ENCODE measurements around the gene VOPP1.

The VOPP1 gene

GRCh38 chr7:55554038-55554437, 18.3 kb downstream of the VOPP1 start:
- H3K4me3 ChIP-seq (ENCODE audit: low read length), result no peak overlapping the region
- peaks cover 16% of the 10 kb centered on the region; the same call in 1 of the 2 replicates for H4K20me1 ChIP-seq (ENCODE audit: control insufficient read depth, insufficient read depth, low read depth, low read length)
- H3K27me3 ChIP-seq (ENCODE audit: control insufficient read depth, low read length), result no peaks in the 10 kb centered on the region
- no peak overlapping the region for H3K4me2 ChIP-seq (ENCODE audit: low read length)
- peaks cover 29% of the 10 kb centered on the region for H3K36me3 ChIP-seq (ENCODE audit: control insufficient read depth, low read length)
- no peaks in the 10 kb centered on the region for H3K9me3 ChIP-seq (ENCODE audit: control insufficient read depth, insufficient read depth, low read length)
- no peaks in the 10 kb centered on the region for H3K9me2 ChIP-seq (replicated peaks; ENCODE audit: control insufficient read depth, low read length)
- H3K79me2 ChIP-seq (ENCODE audit: control insufficient read depth, low read length), result peaks cover 100% of the 10 kb centered on the region
- peaks cover 16% of the 10 kb centered on the region for H3F3A ChIP-seq (ENCODE audit: control insufficient read depth, insufficient read depth)
- peaks cover 85% of the 10 kb centered on the region for H3K4me1 ChIP-seq (ENCODE audit: control insufficient read depth, low read length)
- no peak overlapping the region for H3K27ac ChIP-seq (ENCODE audit: low read depth, low read length)
- TF ChIP-seq CTCF (IDR thresholded peaks at IDR 0.05; ENCODE audit: low read depth, low read length, poor library complexity, severe bottlenecking) (no peak), EZH2phosphoT487 (IDR thresholded peaks at IDR 0.05; ENCODE audit: borderline replicate concordance, low read length) (no peak)

- Histone ChIP-seq H3K9me2 (replicated peaks; ENCODE audit: control insufficient read depth, low read length) (no peaks in the 10 kb centered on the region), H3K27ac (ENCODE audit: low read depth, low read length) (no peak overlapping the region), H3K36me3 (ENCODE audit: control insufficient read depth, low read length) (peaks cover 33% of the 10 kb centered on the region), H3K79me2 (ENCODE audit: control insufficient read depth, low read length) (peaks cover 100% of the 10 kb centered on the region), H3F3A (ENCODE audit: control insufficient read depth, insufficient read depth) (peaks cover 7% of the 10 kb centered on the region), H3K27me3 (ENCODE audit: control insufficient read depth, low read length) (no peaks in the 10 kb centered on the region), H4K20me1 (ENCODE audit: control insufficient read depth, insufficient read depth, low read depth, low read length) (peaks cover 10% of the 10 kb centered on the region; the same call in 1 of the 2 replicates), H3K4me1 (ENCODE audit: control insufficient read depth, low read length) (peaks cover 84% of the 10 kb centered on the region), H3K9me3 (ENCODE audit: control insufficient read depth, insufficient read depth, low read length) (no peaks in the 10 kb centered on the region), H3K4me2 (ENCODE audit: low read length) (no peak overlapping the region), H3K4me3 (ENCODE audit: low read length) (no peak overlapping the region)
- TF ChIP-seq CTCF (IDR thresholded peaks at IDR 0.05; ENCODE audit: low read depth, low read length, poor library complexity, severe bottlenecking) (no peak), EZH2phosphoT487 (IDR thresholded peaks at IDR 0.05; ENCODE audit: borderline replicate concordance, low read length) (no peak)
Observed at GRCh38 chr7:55553024-55553345, 19.3 kb downstream of the VOPP1 start.

GRCh38 chr7:55552320-55553023, 19.8 kb downstream of the VOPP1 start:
- Histone ChIP-seq H3K4me3 (ENCODE audit: low read length) (no peak overlapping the region), H4K20me1 (ENCODE audit: control insufficient read depth, insufficient read depth, low read depth, low read length) (peaks cover 10% of the 10 kb centered on the region; the same call in 1 of the 2 replicates), H3K4me1 (ENCODE audit: control insufficient read depth, low read length) (peaks cover 79% of the 10 kb centered on the region), H3K4me2 (ENCODE audit: low read length) (no peak overlapping the region), H3K9me3 (ENCODE audit: control insufficient read depth, insufficient read depth, low read length) (no peaks in the 10 kb centered on the region), H3K36me3 (ENCODE audit: control insufficient read depth, low read length) (peaks cover 33% of the 10 kb centered on the region), H3K27me3 (ENCODE audit: control insufficient read depth, low read length) (no peaks in the 10 kb centered on the region), H3F3A (ENCODE audit: control insufficient read depth, insufficient read depth) (peaks cover 4% of the 10 kb centered on the region), H3K27ac (ENCODE audit: low read depth, low read length) (no peak overlapping the region), H3K9me2 (replicated peaks; ENCODE audit: control insufficient read depth, low read length) (no peaks in the 10 kb centered on the region), H3K79me2 (ENCODE audit: control insufficient read depth, low read length) (peaks cover 100% of the 10 kb centered on the region)
- no peak for TF ChIP-seq CTCF (IDR thresholded peaks at IDR 0.05; ENCODE audit: low read depth, low read length, poor library complexity, severe bottlenecking)
- no peak for TF ChIP-seq EZH2phosphoT487 (IDR thresholded peaks at IDR 0.05; ENCODE audit: borderline replicate concordance, low read length)

Measured in DOHH2 (cell line).